ENCODE results near the gene FOLR2.

FOLR2 gene

GRCh38 chr11:72230764-72231365 lies 14.3 kb downstream of the FOLR2 start:
- no peak for DNase-seq

- no peak for DNase-seq
Observed at GRCh38 chr11:72231396-72232259, 15.0 kb downstream of the FOLR2 start.

GRCh38 chr11:72232260-72233055 lies 15.9 kb downstream of the FOLR2 start:
- no peak for DNase-seq

GRCh38 chr11:72233056-72233772 lies 16.6 kb downstream of the FOLR2 start:
- DNase-seq, result no peak

GRCh38 chr11:72233773-72234513 lies 17.3 kb downstream of the FOLR2 start:
- DNase-seq, result no peak

- DNase-seq, result no peak
Observed at GRCh38 chr11:72234514-72234830, 17.9 kb downstream of the FOLR2 start.

GRCh38 chr11:72234920-72235319 lies 18.3 kb downstream of the FOLR2 start:
- no peak for DNase-seq

- DNase-seq, result no peak
Observed at GRCh38 chr11:72235351-72236057, 18.9 kb downstream of the FOLR2 start.

- no peak for DNase-seq
Observed at GRCh38 chr11:72236083-72236697, 19.6 kb downstream of the FOLR2 start.

- no peak for DNase-seq
Observed at GRCh38 chr11:72236774-72237111, 20.1 kb downstream of the FOLR2 start.

GRCh38 chr11:72237112-72237931 lies 20.7 kb downstream of the FOLR2 start:
- no peak for DNase-seq

- DNase-seq, result peak; percentile 38
Observed at GRCh38 chr11:72238040-72238450, 21.5 kb downstream of the FOLR2 start.

- no peak for DNase-seq
Observed at GRCh38 chr11:72238492-72239312, 22.1 kb downstream of the FOLR2 start.

- DNase-seq, result peak; percentile 72
Observed at GRCh38 chr11:72239313-72239848, 22.8 kb downstream of the FOLR2 start.

GRCh38 chr11:72239849-72240460 lies 23.4 kb downstream of the FOLR2 start:
- DNase-seq, result no peak

GRCh38 chr11:72240461-72241290 lies 24.1 kb downstream of the FOLR2 start:
- no peak for DNase-seq

GRCh38 chr11:72241291-72241781 lies 24.7 kb downstream of the FOLR2 start:
- DNase-seq, result no peak

- DNase-seq, result no peak
Observed at GRCh38 chr11:72242141-72242540, 25.5 kb downstream of the FOLR2 start.
